ENCODE data around the gene RPL22L1.
"Not testable (repeated sequence)": the region's sequence is repeated elsewhere in the genome, so short reads cannot be mapped to it uniquely, and the experiment has no call there.

The RPL22L1 gene

DNA sequence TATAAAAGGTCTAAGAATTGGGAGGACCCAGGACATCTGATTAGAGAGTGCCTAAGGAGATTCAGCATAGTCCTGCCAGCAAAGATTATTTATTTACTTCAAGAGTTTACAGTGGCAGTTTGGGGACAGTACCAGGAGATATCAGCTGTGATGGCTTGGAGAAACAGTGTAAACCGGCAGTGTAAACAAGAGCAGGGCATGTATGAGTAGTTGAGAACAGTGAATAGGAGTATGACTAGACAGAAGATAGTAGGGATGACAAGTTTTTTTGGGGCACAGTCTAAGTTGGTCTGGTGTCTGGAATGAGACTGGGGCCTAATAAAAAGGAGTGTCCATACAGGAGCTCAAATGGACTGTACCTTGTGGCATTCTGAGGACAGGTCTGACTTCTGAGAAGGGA is 51.7 kb downstream of the RPL22L1 start:
- not testable (repeated sequence) for H3K36me3 ChIP-seq (ENCODE audit: control insufficient read depth, insufficient read depth, low read length, severe bottlenecking); DNase-seq (ENCODE audit: low read depth); H3K27me3 ChIP-seq (replicated peaks; ENCODE audit: control insufficient read depth, insufficient read depth, low read length); H3K4me1 ChIP-seq (ENCODE audit: control insufficient read depth, insufficient read depth, low read length); H3K4me3 ChIP-seq (ENCODE audit: low read length); H3K9ac ChIP-seq (ENCODE audit: low read length); H3K9me3 ChIP-seq (ENCODE audit: control insufficient read depth, low read length)

DNA sequence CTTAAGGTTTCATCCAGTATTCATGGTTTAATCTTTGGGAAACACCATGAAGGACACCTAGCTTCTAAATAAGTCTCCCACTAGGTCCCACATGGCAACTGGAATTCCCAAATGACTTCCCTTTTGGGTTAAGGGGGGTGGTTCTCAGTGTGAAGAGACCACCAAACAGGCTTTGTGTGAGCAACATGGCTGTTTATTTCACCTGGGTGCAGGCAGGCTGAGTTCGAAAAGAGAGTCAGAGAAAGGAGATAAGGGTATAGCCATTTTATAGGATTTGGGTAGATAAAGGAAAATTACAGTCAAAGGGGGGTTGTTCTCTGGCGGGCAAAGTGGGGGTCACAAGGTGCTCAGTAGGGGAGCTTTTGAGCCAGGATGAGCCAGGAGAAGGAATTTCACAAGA is 52.5 kb downstream of the RPL22L1 start:
- not testable (repeated sequence) for H3K9me3 ChIP-seq (ENCODE audit: control insufficient read depth, low read length); H3K4me1 ChIP-seq (ENCODE audit: control insufficient read depth, insufficient read depth, low read length); H3K4me3 ChIP-seq (ENCODE audit: low read length); DNase-seq (ENCODE audit: low read depth); H3K27me3 ChIP-seq (replicated peaks; ENCODE audit: control insufficient read depth, insufficient read depth, low read length); H3K9ac ChIP-seq (ENCODE audit: low read length); H3K36me3 ChIP-seq (ENCODE audit: control insufficient read depth, insufficient read depth, low read length, severe bottlenecking)

DNA sequence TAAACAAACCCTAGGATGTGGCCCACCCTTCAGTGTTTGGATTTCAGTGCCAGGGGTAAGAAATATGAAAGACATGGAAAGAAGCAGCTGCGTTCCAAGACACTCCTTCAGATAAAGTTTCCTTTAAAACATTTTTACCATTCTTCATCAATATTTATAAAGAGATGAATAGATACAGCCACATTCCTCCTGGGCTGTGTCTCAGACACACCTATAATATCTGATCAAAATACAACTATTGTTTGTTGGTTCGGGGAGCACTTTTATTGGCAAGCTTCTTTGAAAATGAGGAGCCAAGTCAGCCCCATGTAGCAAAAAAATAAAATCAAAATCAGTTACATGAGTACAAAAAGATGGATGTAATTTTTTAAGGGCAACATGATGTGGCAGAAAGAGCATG is 53.2 kb downstream of the RPL22L1 start:
- DNase-seq (ENCODE audit: low read depth) = no peak
- Histone ChIP-seq H3K36me3 (ENCODE audit: control insufficient read depth, insufficient read depth, low read length, severe bottlenecking) (no peaks in the 10 kb centered on the region), H3K9ac (ENCODE audit: low read length) (no peak overlapping the region), H3K4me3 (ENCODE audit: low read length) (no peak overlapping the region), H3K4me1 (ENCODE audit: control insufficient read depth, insufficient read depth, low read length) (peaks cover 7% of the 10 kb centered on the region), H3K27me3 (replicated peaks; ENCODE audit: control insufficient read depth, insufficient read depth, low read length) (no peaks in the 10 kb centered on the region), H3K9me3 (ENCODE audit: control insufficient read depth, low read length) (no peaks in the 10 kb centered on the region)

DNA sequence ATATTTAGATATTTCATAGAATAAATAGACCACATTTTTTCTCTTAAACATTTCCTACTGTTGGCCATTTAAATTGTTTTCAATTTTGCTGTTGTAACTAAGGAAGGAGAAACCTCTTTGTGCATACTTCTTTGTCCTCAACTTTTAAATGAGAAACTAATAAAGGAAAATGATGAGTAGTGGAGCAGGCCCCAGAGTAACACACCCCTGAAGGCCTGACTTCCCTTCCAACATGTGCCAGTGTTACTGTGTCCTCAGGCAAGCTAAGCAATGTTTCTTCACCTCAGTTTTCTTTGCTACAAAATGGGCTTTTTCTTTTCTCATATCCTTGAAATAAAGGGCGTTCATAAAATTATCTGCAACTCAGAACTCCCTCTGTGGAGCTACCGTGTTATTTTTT is 53.7 kb downstream of the RPL22L1 start:
- H3K4me3 ChIP-seq (ENCODE audit: low read length) = no peak overlapping the region
- H3K9me3 ChIP-seq (ENCODE audit: control insufficient read depth, low read length) = no peaks in the 10 kb centered on the region
- no peak overlapping the region for H3K9ac ChIP-seq (ENCODE audit: low read length)
- no peak for DNase-seq (ENCODE audit: low read depth)
- no peaks in the 10 kb centered on the region for H3K27me3 ChIP-seq (replicated peaks; ENCODE audit: control insufficient read depth, insufficient read depth, low read length)
- H3K4me1 ChIP-seq (ENCODE audit: control insufficient read depth, insufficient read depth, low read length) = peaks cover 12% of the 10 kb centered on the region
- H3K36me3 ChIP-seq (ENCODE audit: control insufficient read depth, insufficient read depth, low read length, severe bottlenecking) = no peaks in the 10 kb centered on the region

DNA sequence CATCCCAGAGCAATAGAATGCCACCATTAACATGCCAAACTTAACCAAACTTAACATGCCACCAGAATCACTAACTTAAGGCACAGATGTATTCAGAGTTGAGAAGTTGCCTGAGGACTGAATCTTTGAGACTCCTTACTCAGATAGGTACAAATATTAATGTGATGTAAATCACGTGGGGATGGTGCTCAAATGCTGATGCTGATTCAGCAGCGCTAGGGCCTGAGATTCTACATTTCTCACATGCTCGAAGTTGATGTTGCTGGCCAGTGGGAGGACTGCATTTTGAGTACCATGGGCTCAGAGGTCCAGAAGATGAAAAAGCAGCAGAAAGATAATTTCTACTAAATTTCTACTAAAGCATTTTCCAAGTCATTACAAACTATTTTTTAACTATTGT is 54.1 kb downstream of the RPL22L1 start:
- no peaks in the 10 kb centered on the region for H3K9me3 ChIP-seq (ENCODE audit: control insufficient read depth, low read length)
- H3K27me3 ChIP-seq (replicated peaks; ENCODE audit: control insufficient read depth, insufficient read depth, low read length) = no peaks in the 10 kb centered on the region
- H3K9ac ChIP-seq (ENCODE audit: low read length) = no peak overlapping the region
- no peak overlapping the region for H3K4me3 ChIP-seq (ENCODE audit: low read length)
- DNase-seq (ENCODE audit: low read depth) = no peak
- H3K36me3 ChIP-seq (ENCODE audit: control insufficient read depth, insufficient read depth, low read length, severe bottlenecking) = no peaks in the 10 kb centered on the region
- peaks cover 14% of the 10 kb centered on the region for H3K4me1 ChIP-seq (ENCODE audit: control insufficient read depth, insufficient read depth, low read length)

DNA sequence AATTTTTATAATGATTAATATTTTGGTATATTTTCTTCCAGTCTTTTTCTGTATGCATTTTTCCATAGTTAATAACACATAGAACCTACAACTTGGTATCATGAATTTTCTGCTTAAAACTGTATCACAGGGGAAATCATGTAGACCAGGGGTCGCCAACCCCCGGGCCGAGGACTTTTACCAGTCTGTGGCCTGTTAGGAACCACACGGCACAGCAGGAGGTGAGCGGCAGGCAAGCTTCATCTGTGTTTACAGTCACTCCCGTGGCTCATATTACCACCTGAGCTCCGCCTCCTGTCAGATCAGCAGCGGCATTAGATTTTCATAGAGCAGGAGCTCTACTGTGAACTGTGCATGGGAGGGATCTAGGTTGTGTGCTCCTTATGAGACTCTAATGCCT is 54.7 kb downstream of the RPL22L1 start:
- Histone ChIP-seq H3K4me1 (ENCODE audit: control insufficient read depth, insufficient read depth, low read length) (peaks cover 14% of the 10 kb centered on the region), H3K4me3 (ENCODE audit: low read length) (no peak overlapping the region), H3K9me3 (ENCODE audit: control insufficient read depth, low read length) (no peaks in the 10 kb centered on the region), H3K27me3 (replicated peaks; ENCODE audit: control insufficient read depth, insufficient read depth, low read length) (no peaks in the 10 kb centered on the region), H3K9ac (ENCODE audit: low read length) (no peak overlapping the region), H3K36me3 (ENCODE audit: control insufficient read depth, insufficient read depth, low read length, severe bottlenecking) (no peaks in the 10 kb centered on the region)
- no peak for DNase-seq (ENCODE audit: low read depth)
